SW 1271 (cell line): ENCODE results near the gene ANGEL1.

Source experiments
- DNase-seq, 2 experiments: peaks; one replicate each; lab custom pipeline; 2025; lab: John Stamatoyannopoulos, UW

ANGEL1 gene

GRCh38 chr14:76779221-76780057 lies 33.2 kb downstream of the ANGEL1 start:
- DNase-seq: no peak

DNA sequence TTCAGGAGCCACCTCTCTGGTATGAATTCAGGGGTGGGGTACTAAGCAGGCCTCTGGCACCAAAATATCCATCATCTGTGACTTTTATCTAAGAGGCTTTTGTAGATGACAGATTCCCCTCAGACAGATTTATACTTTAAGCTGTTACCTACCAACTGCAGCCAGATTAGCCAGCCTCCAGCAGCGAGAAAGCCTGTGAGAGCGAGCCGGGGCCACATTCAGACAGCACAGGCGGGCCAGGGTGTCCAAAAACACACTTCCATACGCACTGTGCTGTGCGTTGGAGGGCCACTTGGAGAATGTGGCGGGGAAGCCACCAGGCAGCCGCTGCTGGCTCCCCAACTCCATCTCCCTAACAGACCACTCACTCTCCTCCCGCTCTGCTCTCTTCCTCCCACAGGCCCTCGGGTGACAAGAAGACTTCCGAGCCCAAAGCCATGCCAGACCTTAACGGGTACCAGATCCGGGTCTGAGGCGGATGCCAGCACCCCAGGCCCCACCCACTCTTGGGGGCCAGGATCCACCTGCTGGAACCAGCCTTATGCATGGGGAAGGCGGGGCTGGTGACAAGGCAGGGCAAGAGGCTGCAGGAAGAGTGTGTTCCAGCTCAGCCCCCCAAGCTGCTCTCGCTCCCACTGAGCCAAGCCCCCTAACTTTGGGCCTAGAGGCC lies 34.0 kb downstream of the ANGEL1 start:
- DNase-seq: no peak

- DNase-seq: no peak
These were observed 35.0 kb downstream of the ANGEL1 start for GRCh38 chr14:76777721-76778120.

- DNase-seq: no peak
These were observed 36.0 kb downstream of the ANGEL1 start for GRCh38 chr14:76776428-76777251.

DNA sequence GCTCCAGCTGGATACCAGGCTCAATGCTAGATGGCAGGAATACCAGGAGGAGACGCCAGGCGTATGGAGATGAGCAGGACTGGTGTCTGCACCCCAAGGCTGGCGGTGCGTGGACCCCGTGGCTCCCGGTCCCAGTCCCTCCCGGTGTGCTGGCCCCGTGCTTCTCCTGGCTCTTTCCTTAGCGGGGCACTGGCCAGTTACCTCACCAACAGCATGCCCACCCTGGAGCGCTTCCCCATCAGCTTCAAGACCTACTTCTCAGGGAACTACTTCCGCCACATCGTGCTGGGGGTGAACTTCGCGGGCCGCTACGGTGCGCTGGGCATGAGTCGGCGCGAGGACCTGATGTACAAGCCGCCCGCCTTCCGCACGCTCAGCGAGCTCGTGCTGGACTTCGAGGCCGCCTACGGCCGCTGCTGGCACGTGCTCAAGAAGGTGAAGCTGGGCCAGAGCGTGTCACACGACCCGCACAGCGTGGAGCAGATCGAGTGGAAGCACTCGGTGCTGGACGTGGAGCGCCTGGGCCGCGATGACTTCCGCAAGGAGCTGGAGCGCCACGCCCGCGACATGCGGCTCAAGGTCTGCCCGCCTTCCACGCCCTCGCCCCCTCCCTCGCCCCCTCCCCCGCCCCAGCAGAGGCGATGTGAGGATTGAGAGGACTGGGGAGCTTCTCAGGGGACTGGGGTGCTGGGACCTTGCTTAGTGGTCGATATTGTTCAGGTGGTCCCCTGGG lies 36.8 kb downstream of the ANGEL1 start:
- DNase-seq: no peak

DNA sequence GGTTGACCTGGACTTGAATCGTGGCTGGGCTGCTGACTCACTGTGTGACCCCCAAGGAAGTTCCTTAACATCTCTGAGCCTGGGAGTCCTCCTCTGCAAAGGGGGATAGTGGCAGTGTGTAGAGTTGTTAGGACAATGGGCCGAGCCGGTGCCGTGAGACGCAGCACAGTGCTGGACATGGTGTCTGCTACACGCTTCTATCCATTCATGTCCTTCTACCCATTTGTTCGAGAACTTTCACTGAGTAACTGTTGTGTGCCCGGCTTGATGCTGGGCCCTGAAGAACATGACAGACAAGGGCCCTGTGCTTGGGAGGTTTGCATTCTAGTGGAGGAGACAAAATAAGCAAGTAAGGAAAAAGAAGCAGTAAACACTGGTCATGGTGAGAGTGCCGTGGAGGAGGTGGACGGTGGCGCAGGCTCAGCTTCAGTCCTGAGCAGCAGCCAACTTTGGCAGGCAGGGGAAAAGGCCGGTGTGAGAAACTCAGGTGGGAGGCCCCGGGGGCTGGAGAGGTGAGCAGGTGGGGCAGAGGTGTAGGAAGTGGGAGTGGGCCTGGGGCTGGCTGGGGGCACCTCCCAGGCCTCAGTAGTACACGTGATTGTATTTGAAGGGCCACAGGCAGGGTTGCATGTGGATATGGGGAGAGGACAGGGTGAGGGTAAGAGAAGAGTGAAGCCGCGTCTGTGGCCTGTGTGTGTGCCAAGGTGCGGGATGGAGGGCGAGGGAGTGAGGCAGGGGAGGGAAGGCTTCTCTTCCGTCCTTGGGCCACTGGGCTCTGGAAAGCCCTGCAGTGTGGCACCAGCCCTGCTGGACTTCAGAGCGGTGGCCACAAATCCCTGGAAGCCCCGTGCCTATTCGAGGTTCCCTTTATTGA lies 37.6 kb downstream of the ANGEL1 start:
- no peak for DNase-seq

DNA sequence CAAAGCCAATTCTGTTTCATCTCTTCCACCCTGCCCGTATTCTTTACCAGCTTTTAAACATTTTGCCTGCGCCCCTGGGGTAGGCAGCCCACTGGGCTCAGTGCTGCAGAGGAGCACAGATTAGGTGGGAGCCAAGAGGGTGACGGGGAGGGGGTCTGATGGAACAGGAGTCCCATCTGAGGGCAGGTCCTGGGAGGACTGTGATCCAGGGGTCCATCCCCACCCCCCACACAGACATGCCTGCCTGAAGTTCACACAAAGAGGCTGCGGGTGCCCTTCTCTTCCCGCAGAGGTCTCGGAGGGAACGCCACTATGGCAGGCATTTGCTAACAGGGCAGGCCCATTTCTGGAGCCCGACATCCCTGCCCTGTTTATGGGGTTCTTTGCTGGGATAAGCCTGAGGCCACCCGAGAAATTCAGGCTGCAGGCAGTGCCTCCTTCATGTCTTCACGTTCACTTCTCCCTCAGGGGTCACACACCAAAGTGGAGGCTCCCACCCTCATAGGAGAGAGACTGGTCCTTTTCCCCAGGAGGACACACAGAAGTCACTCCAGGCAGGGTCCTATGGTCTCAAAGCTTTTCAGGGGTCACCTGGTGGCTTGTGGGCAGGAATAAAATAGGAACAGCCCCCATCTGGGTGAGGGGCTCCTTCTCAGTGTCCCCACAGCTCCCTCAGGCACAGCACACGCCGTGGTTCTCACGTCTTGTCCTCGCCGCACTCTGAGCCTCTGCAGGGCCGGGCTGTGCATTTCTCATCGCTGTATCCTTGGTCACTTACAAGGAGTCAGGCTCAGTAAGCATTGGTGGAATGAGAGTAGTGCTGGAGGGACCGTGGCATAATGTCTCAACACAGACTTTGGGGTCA lies 38.5 kb downstream of the ANGEL1 start:
- DNase-seq: no peak

- DNase-seq: no peak
These were observed 39.3 kb downstream of the ANGEL1 start for GRCh38 chr14:76773188-76773885.

GRCh38 chr14:76772300-76773187 lies 40.1 kb downstream of the ANGEL1 start:
- DNase-seq: no peak

DNA sequence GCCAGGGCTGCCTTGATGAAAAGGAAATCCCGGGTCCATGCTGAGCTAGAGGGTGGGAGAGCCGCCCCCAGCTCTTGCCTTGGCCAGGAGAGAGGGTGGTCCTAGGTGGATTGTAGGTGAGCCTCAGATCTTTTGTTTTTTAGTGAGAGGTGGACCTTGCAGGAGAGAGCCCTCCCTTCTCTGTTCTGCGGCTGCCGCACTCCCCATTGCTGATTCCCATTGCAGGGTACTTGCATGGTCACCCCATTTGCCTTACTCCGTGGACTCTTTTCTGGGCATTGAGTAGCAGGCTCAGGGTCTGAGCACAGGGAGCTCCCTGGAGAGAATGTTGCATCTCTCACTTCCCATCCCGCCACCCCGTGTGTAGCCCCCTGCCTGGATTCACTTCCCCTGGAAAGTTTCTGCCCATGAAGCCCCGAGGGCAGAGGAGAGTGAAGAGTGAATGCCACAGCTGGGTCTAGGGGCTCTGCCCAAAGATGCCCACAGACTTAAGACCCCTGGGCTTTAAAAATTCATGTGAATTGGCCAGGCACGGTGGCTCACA lies 41.2 kb downstream of the ANGEL1 start:
- no peak for DNase-seq

- DNase-seq: no peak
These were observed 41.9 kb downstream of the ANGEL1 start for GRCh38 chr14:76770521-76771436.

DNA sequence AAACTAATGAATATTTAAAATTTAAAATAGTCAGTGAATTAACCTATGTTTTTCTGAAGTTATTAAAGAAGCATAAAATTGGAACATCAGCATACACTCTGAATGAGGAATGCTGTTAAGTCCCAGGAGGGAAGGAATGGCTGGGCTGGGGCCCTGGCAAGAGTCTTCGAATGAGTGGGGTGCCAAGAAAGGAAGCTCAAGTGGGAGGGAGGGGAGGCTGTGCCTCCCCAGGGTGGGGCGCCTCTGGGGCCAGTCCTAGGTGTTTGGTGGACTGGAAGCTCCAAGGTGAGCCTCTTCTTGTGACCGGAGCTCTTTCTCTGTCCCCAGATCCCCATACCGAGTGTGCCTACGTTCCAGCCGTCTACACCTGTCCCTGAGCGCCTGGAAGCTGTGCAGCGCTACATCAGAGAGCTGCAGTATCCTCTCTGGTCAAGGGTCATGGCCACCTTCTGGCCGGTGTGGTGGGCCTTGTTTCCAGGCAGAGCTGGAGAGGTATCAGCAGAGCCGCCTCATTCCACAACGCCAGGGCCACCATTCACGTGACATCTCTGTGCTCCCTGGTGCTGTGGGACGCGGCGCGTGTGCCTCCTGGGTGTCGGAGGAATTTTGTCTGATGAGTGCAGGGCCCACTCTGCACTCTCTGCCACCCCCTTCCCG lies 42.9 kb downstream of the ANGEL1 start:
- DNase-seq: no peak

- DNase-seq: no peak
These were observed 43.8 kb downstream of the ANGEL1 start for GRCh38 chr14:76768671-76769500.

DNA sequence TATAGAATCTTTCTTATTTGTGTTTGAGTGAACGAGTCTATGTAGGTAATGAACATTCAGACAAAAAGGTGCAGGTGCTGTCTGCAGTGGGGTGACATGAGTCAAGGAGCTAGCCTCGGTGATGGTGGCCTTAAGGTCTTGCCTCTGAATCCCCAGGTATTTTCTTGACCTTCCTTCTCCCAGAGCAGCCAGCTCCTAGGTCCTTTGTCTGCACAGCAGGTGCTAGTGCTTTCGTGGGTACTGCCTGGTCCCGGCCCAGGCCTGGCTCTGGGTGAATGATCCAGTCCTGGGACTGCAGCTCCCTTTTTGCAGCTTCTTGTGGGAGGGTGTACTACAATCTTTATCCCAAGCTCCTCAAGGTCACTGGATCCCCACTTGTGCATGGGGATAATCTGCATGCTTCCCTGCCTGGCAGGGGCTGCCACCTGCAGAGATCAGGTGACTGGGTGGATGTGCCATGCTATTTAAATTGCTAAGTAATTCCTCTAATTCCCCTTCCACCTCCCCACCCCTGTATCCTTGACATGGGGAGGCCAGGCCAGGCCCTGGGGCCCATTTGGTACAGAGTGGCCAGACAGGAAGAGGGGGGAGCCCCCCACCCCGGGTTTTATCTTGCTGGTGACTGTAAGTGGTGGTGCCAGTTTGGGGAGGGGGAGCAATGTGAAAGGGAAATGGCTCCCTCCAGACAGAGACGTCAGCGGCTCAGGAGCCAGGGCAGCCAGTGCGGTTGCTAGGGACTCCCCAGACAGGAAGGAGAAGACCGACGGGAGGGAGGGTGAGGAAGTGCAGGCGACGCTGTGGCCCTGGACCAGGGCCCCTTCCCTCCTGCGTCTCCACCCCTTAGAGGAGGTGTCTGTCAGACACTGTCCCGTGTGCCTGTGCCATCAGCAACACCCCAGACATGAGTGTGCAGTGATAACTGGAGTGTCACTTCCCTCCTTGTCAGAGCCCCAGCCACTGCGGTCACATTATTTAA lies 44.7 kb downstream of the ANGEL1 start:
- no peak for DNase-seq
